Stimulated activated CD8-positive, alpha-beta memory T cell treated with anti-CD3 and anti-CD28 coated beads, Interleukin-15, amount 100 ng/mL, for 4 hours (primary cell): ENCODE results near the gene CDH22.
A peak's percentile ranks its signal among the peaks of the same experiment; 100 is the strongest.

Experiments used
- DNase-seq, 2 donors: peaks; one replicate each; pipeline ENCODE4 v3.0.0-alpha.2; 2020; ENCODE audit warnings: low read depth in 2 of 2

The CDH22 gene

GRCh38 chr20:46195264-46196036 lies 112.8 kb downstream of the CDH22 start:
- no peak for DNase-seq

DNA sequence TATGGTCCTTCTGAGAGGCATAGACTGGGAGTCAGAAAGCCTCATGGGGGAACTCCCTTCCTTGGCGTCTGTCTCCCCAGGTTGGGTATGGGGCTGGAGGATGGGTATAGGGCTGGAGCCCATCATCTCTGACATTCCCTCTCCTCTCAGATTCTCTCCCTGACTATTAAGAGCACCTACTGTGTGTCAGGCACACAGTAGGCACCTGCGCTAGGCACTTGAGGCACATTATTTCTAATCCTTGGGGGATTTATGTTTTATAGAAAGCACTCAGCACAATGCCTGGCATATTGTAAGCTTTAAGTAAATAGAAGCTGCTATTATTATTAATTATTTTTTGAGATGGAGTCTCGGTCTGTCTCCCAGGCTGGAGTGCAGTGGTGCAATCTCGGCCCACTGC lies 113.9 kb downstream of the CDH22 start:
- no peak for DNase-seq

- DNase-seq: no peak
These were observed 115.8 kb downstream of the CDH22 start for GRCh38 chr20:46192376-46192944.

- no peak for DNase-seq
These were observed 116.7 kb downstream of the CDH22 start for GRCh38 chr20:46191611-46192010.

DNA sequence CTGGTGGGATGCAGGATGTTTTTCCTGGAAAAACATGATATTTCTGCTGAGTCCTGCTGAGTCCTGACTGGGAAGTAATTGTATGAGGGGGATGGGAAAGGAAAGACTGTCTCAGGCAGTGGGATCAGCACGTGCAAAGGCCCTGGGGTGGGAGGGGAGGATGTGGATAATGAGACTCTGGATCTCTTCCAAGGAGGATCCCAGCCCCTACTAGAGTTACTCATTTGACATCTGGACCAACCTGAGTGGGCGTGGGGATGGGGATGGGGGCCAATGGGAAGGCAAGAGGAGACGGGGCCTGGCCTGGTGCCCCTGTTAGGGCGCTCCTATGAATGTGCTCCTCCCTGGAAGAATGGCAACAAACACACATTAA lies 117.1 kb downstream of the CDH22 start:
- DNase-seq: no peak

DNA sequence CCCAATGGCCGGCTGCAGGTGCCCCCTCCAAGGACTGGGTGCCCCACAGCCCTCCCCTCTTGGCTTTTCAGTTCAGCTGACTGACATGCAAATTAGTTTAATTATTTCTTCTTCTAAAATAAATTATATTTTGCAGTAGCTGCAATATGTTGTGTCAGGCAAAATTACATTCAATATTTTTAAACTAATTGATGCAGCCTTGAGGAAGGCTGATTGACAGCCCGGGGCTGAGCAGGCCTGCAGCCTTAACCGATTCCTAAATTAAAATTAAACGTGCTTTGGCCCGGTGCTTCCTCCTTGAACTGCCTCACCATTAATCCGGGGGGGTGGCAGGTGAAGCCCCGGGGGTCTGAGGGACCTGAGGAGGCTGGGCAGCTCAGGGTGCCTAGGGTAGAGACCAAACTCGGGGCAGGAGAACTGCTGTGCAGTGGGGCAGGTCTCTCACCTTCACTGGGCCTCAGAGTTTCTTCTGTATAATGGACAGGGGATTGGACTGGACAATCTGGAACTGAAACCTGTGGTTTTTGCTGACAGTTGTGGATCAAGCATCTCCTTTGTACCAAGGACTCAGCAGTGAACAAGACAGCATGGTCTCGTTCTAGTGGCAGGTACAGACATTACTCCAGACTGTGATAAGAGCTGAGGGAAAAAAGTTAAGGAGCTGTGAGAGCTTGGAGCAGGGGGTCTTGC lies 117.7 kb downstream of the CDH22 start:
- DNase-seq: no peak

DNA sequence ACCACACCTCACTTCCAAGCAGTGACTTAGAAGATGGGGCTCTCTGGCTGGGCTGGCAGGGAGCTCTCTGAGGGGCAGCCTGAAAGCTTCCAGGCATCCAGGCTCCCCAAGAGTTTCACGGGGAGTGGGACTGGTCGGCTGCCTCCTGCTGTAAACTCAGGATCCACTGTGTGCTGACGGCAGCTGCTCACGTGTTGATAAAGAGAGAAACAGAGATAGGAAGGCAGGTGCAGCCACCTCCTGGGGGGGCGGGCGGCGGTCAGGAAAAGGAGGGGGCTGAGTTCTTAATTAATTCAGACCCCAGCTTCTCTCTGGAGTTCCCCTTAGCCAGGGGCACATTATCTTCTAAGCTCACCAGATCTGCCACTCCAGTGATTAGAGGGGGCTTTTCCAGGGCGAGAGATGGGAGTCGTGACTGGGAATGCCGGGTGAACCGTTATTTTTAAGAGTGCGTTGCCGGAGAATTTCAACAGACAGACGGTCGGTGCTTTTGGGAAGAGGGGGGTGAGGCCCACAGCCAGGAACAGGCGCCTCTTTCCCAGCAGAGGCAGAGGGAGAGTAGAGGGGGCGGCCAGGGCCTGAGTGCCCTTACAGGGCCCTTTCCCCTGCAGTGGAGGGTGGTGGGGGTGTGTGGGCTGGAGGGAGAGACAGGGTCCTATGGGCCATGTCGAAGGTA lies 119.3 kb downstream of the CDH22 start:
- DNase-seq: no peak

DNA sequence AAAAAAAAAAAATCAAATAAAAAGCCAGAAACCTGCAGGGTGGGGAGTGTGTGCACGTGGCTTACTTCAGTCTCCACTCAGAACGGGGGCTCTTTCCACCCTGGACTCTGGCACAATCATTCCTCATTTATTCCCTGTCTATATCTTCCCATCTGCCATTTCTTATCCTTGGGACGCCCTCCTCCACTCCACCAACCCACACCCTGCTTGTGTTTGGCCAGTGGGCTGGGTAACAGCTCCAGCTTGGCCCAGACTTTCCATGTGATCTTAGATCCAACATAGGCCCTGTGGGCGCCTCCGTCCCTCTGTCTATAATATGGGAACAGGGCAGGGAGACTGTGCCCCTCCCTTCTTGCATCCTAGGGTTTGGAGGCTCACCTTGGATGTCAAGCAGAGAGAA lies 122.1 kb downstream of the CDH22 start:
- DNase-seq: no peak

GRCh38 chr20:46185353-46185752 lies 122.9 kb downstream of the CDH22 start:
- no peak for DNase-seq

- DNase-seq: no peak
These were observed 124.5 kb downstream of the CDH22 start for GRCh38 chr20:46183768-46184167.

DNA sequence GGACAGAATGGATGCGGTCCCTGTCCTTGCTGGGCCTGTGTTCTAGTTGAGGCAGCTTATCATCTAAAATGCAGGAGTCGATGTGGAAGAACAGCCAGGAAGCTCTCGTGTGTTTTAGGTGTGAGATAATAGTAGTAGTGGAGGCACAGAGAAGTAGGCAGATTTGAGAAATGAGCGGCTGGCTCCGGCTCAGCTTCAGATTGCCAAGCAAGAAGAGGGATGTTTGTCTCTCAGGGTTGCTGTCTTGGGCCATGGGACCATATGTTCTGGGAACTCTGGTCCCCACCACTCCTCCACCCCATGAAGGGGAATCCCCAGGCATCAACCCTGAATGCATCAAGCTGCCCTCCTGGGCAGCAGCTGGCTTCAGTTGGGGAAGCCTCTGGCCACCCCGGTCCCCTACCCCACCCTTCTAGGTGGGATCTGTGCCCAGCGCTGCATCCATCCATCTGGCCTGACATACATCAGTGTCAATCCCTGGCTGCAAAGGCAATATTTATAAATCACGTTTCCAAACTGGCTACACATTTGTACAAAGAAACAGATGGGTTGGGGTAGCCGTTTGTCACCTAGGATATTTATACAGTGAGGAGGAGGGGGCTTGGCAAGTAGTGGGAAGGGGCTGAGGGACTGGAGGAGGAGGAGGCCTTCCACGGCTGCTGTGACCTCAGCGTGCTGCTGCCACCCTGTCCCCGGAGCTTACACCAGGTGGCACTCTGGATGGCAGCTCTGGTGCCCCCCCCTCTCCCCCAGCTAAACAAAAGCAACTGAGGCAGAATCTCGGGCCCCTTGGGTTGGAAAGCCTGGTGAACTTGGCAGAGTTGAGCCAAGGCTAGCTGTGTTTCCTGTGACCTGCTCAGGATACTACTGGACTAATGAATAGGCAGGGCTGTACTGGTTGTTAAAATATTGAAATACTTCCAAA lies 125.8 kb downstream of the CDH22 start:
- no peak for DNase-seq

DNA sequence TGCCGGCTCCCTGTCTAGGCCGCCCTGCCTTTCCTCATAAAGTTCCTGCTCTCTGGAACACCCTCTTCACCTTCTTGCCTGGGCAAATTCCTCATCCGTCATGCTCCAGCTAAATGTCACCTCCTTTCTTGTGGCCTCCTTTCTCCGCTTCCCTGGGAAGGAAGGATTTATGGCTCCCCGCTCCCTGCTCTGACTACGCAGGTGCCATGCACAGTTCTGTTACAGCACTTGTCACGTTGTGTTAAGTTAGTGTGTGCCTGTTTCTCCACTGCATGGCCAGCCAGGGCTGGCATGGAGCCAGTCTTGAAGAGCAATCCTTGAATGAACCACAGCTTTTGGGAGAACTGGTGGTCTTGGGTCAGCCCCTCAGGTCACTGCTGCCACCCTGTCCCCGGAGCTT lies 128.4 kb downstream of the CDH22 start:
- no peak for DNase-seq

GRCh38 chr20:46178891-46179290 lies 129.4 kb downstream of the CDH22 start:
- DNase-seq: no peak

GRCh38 chr20:46177768-46178167 lies 130.5 kb downstream of the CDH22 start:
- no peak for DNase-seq

- no peak for DNase-seq
These were observed 131.4 kb downstream of the CDH22 start for GRCh38 chr20:46176739-46177378.

DNA sequence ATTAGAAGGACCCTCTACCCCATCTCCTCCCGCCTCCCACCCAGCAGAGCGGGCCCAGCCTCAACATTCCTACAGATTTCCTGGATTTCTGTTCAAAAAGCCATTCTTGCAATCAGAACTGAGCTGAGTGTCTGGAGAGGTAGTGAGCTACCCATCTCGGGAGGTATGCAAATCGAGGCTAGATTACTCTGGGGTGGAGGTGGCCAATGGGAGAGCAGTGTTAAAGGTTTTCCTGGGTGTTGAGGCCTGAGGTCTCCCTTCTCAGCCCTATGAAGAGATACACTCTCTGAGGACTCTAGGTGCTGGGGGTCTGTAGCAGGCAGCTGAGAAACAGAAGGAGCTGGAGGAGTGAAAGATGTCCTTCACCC lies 133.2 kb downstream of the CDH22 start:
- no peak for DNase-seq

GRCh38 chr20:46174469-46175126 lies 133.7 kb downstream of the CDH22 start:
- peak; percentile 34 for DNase-seq

DNA sequence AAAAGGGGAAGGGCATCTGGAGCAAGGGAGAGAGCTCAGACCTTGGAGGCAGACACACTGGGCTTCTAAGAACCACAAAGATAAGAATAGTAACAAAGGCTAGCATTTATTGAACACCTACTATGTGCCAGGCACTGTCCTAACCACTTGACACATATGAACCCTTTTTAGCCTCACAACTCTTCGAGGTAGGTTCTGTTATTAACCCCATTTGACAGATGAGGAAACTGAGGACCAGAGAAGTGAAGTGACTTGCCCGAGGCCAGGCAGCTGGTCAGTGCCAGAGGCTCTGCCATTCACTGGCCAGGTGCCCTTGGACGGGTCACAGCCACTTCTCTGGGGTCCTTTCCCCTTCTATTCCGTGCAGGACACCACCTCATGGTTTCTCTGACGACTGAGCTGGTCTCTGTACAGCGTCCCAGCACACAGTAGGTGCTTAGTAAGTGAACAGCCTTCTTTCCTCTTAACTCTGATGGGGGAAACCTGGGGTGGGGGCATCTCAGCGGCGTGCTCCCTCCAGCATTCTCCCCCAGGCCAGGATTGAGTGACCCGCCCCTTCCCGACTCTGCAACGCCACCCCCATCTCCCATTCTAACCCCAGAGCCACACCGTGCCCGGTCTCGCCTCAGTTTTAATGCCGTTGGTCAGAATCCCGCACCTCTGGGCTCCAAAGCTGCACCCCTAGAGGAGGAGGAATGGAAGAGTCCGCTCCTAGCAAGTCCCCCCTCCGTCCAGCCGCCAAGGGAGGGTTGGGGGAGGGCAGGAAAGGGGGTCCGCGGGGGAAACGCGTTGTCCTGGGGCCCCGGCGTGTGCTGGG lies 134.4 kb downstream of the CDH22 start:
- no peak for DNase-seq

DNA sequence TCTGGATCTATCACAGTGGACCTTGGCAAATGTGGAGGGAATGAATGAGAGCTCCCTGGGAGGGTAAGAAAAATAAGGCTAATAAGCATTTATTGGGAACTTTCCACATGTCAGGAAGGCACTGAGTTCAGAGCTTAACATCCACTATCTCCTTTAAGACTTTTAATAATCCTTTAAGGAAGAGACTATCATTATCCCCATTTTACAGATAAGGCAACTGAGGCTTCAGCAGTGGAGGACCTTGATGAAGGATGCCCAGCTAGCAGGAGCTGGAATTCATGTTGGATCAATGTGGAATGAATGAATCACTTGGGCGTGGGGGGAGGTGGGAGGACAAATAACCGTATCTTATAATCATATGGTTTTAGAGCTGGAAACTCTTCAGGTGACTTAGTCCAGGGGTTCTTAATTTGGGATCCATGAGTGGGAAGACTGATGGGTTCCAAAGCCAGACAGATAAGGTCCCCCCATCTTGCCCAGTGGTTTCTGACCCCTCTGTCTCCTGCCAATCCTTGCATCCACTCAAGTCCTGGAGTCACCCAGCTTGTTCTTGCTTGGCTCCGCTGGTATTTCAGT lies 135.2 kb downstream of the CDH22 start:
- no peak for DNase-seq
